Astrocyte (in vitro differentiated cells and primary cell): ENCODE measurements around the gene MGAT3. TPM values are rescaled to one million over a fixed set of nuclear protein-coding genes. Genes with fewer than 3 reads are reported as not detected.

Experiments used
- DNase-seq: peaks from one replicate; pipeline ENCODE4 v3.0.0-alpha.2; 2010; ENCODE audit warnings: low read depth
- FAIRE-seq: peaks from 2 replicates; lab custom pipeline; 2011; peaks lifted over from hg19 to GRCh38; lab: Jason Lieb, UNC
- H2AFZ ChIP-seq: 2 replicates; pipeline ENCODE4 v1.6.0; 2012; ENCODE audit warnings: low read depth, low read length, inconsistent platforms
- H3K27ac ChIP-seq: 2 replicates; pipeline ENCODE4 v1.5.1; 2011; ENCODE audit warnings: low read depth, low read length, inconsistent platforms
- H3K27me3 ChIP-seq: 2 replicates; pipeline ENCODE4 v1.6.0; 2011; ENCODE audit warnings: low read length, inconsistent platforms; ENCODE audit not compliant: insufficient read depth
- H3K36me3 ChIP-seq: 2 replicates; pipeline ENCODE4 v1.5.1; 2011; ENCODE audit warnings: low read length, inconsistent platforms; ENCODE audit not compliant: insufficient read depth
- H3K4me1 ChIP-seq: 2 replicates; pipeline ENCODE4 v1.5.1; 2011; ENCODE audit warnings: low read length, inconsistent platforms; ENCODE audit not compliant: insufficient read depth
- H3K4me2 ChIP-seq: 2 replicates; pipeline ENCODE4 v1.6.0; 2012; ENCODE audit warnings: low read length, inconsistent platforms
- H3K4me3 ChIP-seq: 2 replicates; pipeline ENCODE4 v1.5.1; 2011; ENCODE audit warnings: low read depth, mild to moderate bottlenecking, low read length, inconsistent platforms; ENCODE audit not compliant: insufficient read depth
- H3K79me2 ChIP-seq: 2 replicates; pipeline ENCODE4 v1.6.0; 2012; ENCODE audit warnings: mild to moderate bottlenecking, low read length, inconsistent platforms; ENCODE audit not compliant: insufficient read depth
- H3K9ac ChIP-seq: 2 replicates; pipeline ENCODE4 v1.6.0; 2012; ENCODE audit warnings: mild to moderate bottlenecking, low read length, inconsistent platforms
- H3K9me3 ChIP-seq: 2 replicates; pipeline ENCODE4 v1.5.1; 2012; ENCODE audit warnings: low read depth, mild to moderate bottlenecking, low read length, inconsistent platforms; ENCODE audit not compliant: insufficient read depth
- H4K20me1 ChIP-seq: 2 replicates; pipeline ENCODE4 v1.6.0; 2012; ENCODE audit warnings: low read length, inconsistent platforms; ENCODE audit not compliant: insufficient read depth
- H3K27ac Mint-ChIP-seq: one replicate; pipeline ENCODE4 v1.8.0; 2021; ENCODE audit warnings: mild to moderate bottlenecking, mixed read lengths; ENCODE audit not compliant: unreplicated experiment
- H3K27me3 Mint-ChIP-seq: one replicate; pipeline ENCODE4 v1.8.0; 2021; ENCODE audit warnings: low read depth, mixed read lengths; ENCODE audit not compliant: unreplicated experiment
- H3K36me3 Mint-ChIP-seq: one replicate; pipeline ENCODE4 v1.8.0; 2021; ENCODE audit warnings: low read depth, mixed read lengths; ENCODE audit not compliant: unreplicated experiment
- H3K4me1 Mint-ChIP-seq: one replicate; pipeline ENCODE4 v1.8.0; 2021; ENCODE audit warnings: low read depth, mixed read lengths; ENCODE audit not compliant: unreplicated experiment
- H3K4me3 Mint-ChIP-seq: one replicate; pipeline ENCODE4 v1.8.0; 2021; ENCODE audit warnings: mild to moderate bottlenecking, moderate library complexity, mixed read lengths; ENCODE audit not compliant: unreplicated experiment
- H3K9me3 Mint-ChIP-seq: one replicate; pipeline ENCODE4 v1.8.0; 2021; ENCODE audit warnings: mild to moderate bottlenecking, mixed read lengths; ENCODE audit not compliant: unreplicated experiment
- CTCF ChIP-seq: IDR thresholded peaks from 2 replicates; pipeline ENCODE4 v1.5.1; 2011; ENCODE audit warnings: low read depth, mild to moderate bottlenecking, inconsistent platforms, low read length, moderate library complexity; ENCODE audit not compliant: insufficient read depth
- EZH2 ChIP-seq: IDR thresholded peaks from 2 replicates; pipeline ENCODE4 v1.6.1; 2012; ENCODE audit warnings: mild to moderate bottlenecking, low read length, inconsistent platforms; ENCODE audit not compliant: insufficient read depth
- total RNA-seq: library from RNA; stranded (reverse); gene quantifications from 2 replicates; pipeline ENCODE4 v1.2.1, GENCODE V29; 2021

Gene MGAT3
- total RNA-seq, 1 donor from 2014 or later, result 7.9 TPM

- H3K27ac Mint-ChIP-seq, result no peak overlapping the region
- H3K9me3 Mint-ChIP-seq, result no peaks in the 10 kb centered on the region
- FAIRE-seq, result no peak
- TF ChIP-seq EZH2 (no peak), CTCF (no peak)
- Histone ChIP-seq H3K9me3 (no peaks in the 10 kb centered on the region), H3K36me3 (no peaks in the 10 kb centered on the region), H3K4me1 (peaks cover 28% of the 10 kb centered on the region), H3K27me3 (no peaks in the 10 kb centered on the region), H3K4me3 (no peak overlapping the region), H3K4me2 (no peak overlapping the region), H4K20me1 (no peaks in the 10 kb centered on the region), H3K27ac (no peak overlapping the region), H3K9ac (no peak overlapping the region), H3K79me2 (no peaks in the 10 kb centered on the region), H2AFZ (no peak overlapping the region)
- H3K36me3 Mint-ChIP-seq, result peaks cover 6% of the 10 kb centered on the region
- H3K4me1 Mint-ChIP-seq, result peaks cover 3% of the 10 kb centered on the region
- H3K27me3 Mint-ChIP-seq, result no peaks in the 10 kb centered on the region
- no peak overlapping the region for H3K4me3 Mint-ChIP-seq
- DNase-seq, result no peak
Observed at GRCh38 chr22:39432361-39432811, 24.4 kb upstream of the MGAT3 start.

GRCh38 chr22:39433476-39434242 is 23.2 kb upstream of the MGAT3 start:
- Mint-ChIP-seq H3K4me3 (no peak overlapping the region), H3K9me3 (no peaks in the 10 kb centered on the region), H3K27me3 (no peaks in the 10 kb centered on the region), H3K4me1 (no peaks in the 10 kb centered on the region), H3K27ac (no peak overlapping the region), H3K36me3 (peaks cover 6% of the 10 kb centered on the region)
- TF ChIP-seq EZH2 (no peak), CTCF (no peak)
- Histone ChIP-seq H3K4me3 (no peak overlapping the region), H3K4me2 (no peak overlapping the region), H3K36me3 (no peaks in the 10 kb centered on the region), H2AFZ (no peak overlapping the region), H3K9me3 (no peaks in the 10 kb centered on the region), H3K27me3 (no peaks in the 10 kb centered on the region), H3K27ac (no peak overlapping the region), H3K4me1 (peaks cover 25% of the 10 kb centered on the region), H3K79me2 (no peaks in the 10 kb centered on the region), H4K20me1 (no peaks in the 10 kb centered on the region), H3K9ac (no peak overlapping the region)
- FAIRE-seq, result no peak
- DNase-seq, result no peak

GRCh38 chr22:39434243-39434653 is 22.6 kb upstream of the MGAT3 start:
- Mint-ChIP-seq H3K4me1 (no peaks in the 10 kb centered on the region), H3K36me3 (peaks cover 3% of the 10 kb centered on the region), H3K27ac (no peak overlapping the region), H3K4me3 (no peak overlapping the region), H3K9me3 (no peaks in the 10 kb centered on the region), H3K27me3 (peaks cover 4% of the 10 kb centered on the region)
- no peaks in the 10 kb centered on the region for H3K36me3 ChIP-seq
- no peaks in the 10 kb centered on the region for H3K9me3 ChIP-seq
- no peak overlapping the region for H2AFZ ChIP-seq
- peaks cover 20% of the 10 kb centered on the region for H3K4me1 ChIP-seq
- H3K79me2 ChIP-seq, result no peaks in the 10 kb centered on the region
- no peak overlapping the region for H3K4me2 ChIP-seq
- no peak overlapping the region for H3K27ac ChIP-seq
- FAIRE-seq, result no peak
- H3K27me3 ChIP-seq, result no peaks in the 10 kb centered on the region
- DNase-seq, result no peak
- H3K4me3 ChIP-seq, result no peak overlapping the region
- no peaks in the 10 kb centered on the region for H4K20me1 ChIP-seq
- no peak overlapping the region for H3K9ac ChIP-seq
- TF ChIP-seq EZH2 (no peak), CTCF (no peak)
